SK-N-SH (cell line): Measurements from ENCODE around the gene NXNL1.

ENCODE experiments used
- JUND ChIP-seq: IDR thresholded peaks from 2 replicates; pipeline ENCODE4 v1.4.0; 2012
- TAF1 ChIP-seq: IDR thresholded peaks from 2 replicates; pipeline ENCODE4 v1.6.1; 2012; ENCODE audit warnings: low read depth, mild to moderate bottlenecking, low read length, moderate library complexity, borderline replicate concordance
- TF ChIP-seq, protein P1 (sequence below): fragments of 200-600 bp; sonication (generic); IDR thresholded peaks from 2 replicates; pipeline ENCODE4 v1.6.1; 2017; ENCODE audit warnings: antibody characterized with exemption, mild to moderate bottlenecking, moderate library complexity

- no peak for TF ChIP-seq TAF1
- TF ChIP-seq JUND, result no peak
- TF ChIP-seq, protein P1, sequence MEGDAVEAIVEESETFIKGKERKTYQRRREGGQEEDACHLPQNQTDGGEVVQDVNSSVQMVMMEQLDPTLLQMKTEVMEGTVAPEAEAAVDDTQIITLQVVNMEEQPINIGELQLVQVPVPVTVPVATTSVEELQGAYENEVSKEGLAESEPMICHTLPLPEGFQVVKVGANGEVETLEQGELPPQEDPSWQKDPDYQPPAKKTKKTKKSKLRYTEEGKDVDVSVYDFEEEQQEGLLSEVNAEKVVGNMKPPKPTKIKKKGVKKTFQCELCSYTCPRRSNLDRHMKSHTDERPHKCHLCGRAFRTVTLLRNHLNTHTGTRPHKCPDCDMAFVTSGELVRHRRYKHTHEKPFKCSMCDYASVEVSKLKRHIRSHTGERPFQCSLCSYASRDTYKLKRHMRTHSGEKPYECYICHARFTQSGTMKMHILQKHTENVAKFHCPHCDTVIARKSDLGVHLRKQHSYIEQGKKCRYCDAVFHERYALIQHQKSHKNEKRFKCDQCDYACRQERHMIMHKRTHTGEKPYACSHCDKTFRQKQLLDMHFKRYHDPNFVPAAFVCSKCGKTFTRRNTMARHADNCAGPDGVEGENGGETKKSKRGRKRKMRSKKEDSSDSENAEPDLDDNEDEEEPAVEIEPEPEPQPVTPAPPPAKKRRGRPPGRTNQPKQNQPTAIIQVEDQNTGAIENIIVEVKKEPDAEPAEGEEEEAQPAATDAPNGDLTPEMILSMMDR, result no peak
Measured at GRCh38 chr19:17488593-17489391, 28.1 kb upstream of the NXNL1 start.
